NCI-H526 (cell line): ENCODE results near the gene OR8B3.
"Not testable (repeated sequence)": the region's sequence is repeated elsewhere in the genome, so short reads cannot be mapped to it uniquely, and the experiment has no call there.

ENCODE experiments used
- DNase-seq, 2 experiments: peaks; one replicate each; lab custom pipeline; 2025; lab: John Stamatoyannopoulos, UW

The OR8B3 gene, protein sequence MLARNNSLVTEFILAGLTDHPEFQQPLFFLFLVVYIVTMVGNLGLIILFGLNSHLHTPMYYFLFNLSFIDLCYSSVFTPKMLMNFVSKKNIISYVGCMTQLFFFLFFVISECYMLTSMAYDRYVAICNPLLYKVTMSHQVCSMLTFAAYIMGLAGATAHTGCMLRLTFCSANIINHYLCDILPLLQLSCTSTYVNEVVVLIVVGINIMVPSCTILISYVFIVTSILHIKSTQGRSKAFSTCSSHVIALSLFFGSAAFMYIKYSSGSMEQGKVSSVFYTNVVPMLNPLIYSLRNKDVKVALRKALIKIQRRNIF

DNA sequence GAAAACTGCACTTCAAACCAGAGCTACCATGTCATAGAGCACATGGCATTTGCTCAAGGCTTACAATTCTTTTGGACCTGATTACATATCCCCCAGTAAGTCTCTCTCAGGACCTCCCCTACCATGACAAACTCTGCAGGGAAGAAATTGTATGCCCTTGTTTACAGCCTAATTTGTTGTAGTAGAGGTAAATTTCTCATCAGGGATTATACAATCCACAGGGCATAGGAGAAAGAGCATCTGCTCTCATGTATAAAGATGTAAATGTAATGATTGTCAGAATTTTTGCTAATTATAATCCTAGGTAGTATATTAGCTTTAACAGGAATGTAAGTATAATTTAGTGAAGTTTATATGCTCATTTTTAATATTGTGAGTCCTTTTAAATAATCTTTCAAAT lies at the start of gene OR8B3:
TSS of gene OR8B3 (minus strand) at position 101 of the 400 bp plus-strand sequence. CDS start 1,673 bp downstream, outside the sequence.
- DNase-seq: no peak

DNA sequence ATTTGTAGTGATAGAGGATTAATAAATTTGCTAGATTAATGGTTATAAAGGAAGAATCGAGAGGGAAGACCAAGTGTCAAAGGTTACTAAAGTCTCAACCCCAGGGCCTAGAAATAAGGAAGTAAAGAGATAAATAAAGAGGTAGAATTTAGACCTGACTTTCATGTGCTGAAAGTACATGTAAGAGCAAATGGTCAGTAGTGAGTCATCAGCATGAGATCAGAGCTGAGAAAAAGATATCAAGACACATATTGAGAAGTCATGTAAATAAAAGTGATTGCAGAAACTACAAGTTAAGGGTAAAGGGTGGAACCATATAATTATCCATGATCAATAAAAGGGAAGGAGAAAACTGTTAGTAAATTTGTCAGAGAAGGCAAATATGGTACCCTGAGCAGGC lies 48.1 kb upstream of the OR8B3 start:
- DNase-seq: no peak

DNA sequence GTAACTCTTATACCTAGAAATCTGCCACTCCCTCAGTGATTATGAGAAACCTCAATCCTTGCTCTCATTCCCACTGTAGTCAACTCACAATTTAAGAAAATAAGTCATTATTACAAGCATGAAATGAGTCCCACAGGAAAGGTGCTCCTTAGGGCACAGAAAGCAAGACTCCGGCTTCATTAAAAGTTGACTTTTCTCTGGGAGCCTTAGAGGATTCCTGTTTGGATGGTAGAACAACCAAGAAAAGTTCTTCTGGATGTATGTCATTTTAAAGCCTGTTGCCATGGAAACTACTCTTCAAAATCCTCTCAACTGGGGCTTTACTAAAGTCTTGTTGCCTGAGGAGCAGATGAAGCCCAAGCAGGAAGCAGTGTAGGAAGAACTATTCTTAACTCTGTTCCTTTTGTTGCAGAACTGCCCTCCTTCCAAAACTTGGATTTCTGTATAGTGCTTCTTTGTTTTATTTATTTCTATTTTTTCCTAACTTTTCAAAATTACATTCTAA lies 46.9 kb upstream of the OR8B3 start, which contains the start of gene OR8B8:
TSS of gene OR8B8 (minus strand) at position 51 of the 505 bp plus-strand sequence. CDS start 4,611 bp downstream, outside the sequence.
- DNase-seq: no peak

DNA sequence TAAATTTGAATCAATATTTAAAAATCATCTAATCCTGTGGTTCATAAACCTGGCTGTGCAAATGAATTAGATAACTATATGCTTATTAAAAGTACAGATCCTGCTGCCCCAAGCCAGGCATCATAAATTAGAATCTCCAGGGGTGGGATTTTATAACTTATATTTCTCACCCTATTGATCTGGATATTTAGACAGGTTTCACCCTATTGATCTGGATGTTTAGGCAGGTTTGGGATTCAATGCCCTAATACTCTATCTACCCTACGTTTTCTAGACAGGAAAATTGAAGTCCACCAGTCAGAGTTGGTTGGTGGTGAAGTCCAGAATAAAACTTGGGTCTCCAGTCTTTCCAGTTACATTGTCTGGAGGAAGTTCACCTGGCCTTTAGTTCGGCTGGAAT lies 44.0 kb upstream of the OR8B3 start:
- no peak for DNase-seq

DNA sequence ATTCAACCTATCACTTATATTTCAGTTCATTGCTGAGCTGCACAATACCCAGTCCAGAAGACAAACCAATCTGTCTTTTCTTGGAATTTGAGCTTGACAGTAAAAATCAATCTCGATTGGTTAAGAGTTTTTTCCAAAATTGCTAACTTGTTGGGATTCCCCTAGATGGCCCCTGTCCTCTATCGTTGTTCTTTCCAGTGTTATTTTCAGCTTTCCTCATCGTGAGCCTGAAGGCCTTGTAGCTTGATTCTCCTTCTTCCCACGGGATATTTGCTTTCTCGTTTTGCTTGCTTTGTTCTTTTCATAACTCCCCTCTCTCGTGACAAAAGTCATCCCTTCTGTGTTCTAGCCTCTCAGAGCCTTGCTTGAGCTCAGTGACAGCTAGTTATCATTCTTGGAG lies 43.6 kb upstream of the OR8B3 start:
- DNase-seq: no peak

DNA sequence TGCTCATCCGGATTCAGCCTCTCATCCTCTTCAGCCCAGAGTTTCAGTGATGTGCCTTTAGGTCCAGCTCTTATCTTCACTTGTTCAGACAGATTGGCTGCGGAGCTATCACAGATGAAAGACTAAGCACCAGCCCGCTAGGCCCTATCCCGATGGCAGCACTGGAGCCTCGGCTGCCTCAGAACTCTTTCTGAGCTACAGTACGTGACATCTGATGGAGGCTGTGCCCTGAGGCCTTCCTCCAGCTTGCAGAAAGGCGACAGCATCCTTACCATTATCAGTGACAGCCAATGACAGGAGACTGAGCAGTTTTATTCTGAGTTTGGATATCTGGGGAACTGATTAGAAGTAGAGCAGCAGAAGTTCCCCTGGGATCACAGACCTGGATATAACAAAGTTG lies 42.7 kb upstream of the OR8B3 start:
- DNase-seq: no peak

DNA sequence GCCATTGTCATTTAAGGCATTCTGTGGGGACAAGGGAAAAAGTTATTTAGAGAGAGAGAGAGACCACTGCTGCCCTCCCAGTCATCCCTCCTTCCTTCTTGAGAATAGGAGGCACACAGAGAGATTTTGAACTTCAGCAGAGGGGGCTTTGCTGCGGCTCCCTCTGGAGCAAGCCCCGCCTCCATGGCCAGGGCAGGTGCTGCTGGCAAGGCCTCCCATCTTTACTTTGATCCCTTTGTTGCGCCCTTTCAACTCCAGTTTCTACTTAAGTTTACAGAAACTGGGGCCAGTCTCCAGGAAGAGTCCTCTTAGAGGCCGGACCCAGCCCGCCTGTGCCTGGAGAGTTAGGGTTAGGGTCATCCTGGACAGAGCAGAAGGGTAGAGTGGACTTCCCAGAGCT lies 42.3 kb upstream of the OR8B3 start:
- no peak for DNase-seq

DNA sequence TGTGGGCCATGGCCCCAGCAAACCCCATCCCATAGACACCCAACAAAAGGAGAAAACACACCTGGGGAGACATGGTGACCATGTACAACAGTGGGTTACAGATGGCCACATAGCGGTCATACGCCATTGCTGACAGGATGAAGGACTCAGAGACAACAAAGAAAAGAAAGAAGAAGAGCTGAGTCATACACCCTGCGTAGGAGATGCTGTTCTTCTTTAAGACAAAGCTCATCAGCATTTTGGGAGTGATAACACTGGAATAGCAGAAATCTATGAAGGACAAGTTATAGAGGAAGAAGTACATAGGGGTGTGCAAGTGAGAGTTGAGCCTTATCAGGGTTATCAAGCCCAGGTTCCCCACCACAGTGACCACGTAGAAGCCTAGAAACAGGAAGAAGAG lies 41.8 kb upstream of the OR8B3 start:
- DNase-seq: no peak

DNA sequence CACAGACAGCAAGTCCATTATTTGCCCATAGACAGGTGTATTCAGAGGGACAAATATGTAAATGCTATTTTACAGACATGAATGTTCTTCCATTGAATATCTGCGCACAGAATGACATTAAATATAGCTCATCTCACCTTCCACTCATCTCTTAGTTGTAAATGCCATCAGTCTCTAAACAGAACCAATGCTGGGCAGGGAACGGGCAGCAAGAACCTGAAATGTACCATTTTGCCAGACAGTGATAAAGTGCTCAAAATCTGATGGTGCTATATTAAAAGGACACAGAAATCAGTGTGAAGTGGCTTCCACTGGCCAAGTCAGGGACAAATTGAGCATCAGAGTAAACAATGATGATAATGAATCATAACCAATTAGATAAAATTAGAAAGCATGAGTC lies 35.9 kb upstream of the OR8B3 start:
- DNase-seq: no peak

DNA sequence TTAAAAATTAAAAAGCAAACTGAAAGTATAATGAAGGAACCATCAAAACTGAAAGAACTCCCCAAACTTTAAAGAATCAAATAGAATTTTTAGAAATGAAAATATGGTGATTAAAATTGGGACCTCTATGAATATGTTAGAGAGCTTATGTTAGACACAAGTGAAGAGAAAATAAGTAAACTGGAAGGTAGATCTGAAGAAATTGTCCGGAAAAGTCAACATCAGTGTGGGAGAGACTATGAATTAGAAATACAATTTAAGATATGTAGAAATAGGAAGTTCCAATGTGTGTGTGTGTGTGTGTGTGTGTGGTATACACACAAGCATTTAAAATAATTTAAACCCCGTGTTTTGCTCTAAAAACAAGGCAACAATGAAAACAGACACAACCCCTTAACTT lies 30.8 kb upstream of the OR8B3 start:
- no peak for DNase-seq

DNA sequence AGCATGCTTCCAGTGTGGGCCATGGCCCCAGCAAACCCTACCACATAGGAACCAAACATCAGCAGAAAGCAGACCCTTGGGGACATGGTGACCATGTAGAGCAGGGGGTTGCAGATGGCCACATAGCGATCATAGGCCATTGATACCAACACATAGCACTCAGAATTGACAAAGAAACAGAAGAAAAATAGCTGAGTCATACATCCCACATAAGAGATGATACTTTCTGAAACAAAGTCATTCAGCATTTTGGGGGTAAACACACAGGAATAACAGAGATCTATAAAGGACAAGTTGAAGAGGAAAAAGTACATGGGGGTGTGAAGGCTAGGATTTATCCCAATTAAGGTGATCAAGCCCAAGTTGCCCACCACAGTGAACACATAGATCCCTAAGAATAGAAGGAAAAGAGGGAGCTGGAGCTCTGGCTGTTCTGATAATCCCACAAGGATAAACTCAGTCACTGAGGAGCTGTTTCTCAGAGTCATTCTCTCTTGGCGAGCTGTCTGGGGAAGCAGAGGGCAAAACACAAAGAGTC lies 25.6 kb upstream of the OR8B3 start, which contains the start of gene OR8B4:
TSS of gene OR8B4 (minus strand) at position 488 of the 538 bp plus-strand sequence. CDS start at position 488, 0 bp downstream.
- DNase-seq: no peak

DNA sequence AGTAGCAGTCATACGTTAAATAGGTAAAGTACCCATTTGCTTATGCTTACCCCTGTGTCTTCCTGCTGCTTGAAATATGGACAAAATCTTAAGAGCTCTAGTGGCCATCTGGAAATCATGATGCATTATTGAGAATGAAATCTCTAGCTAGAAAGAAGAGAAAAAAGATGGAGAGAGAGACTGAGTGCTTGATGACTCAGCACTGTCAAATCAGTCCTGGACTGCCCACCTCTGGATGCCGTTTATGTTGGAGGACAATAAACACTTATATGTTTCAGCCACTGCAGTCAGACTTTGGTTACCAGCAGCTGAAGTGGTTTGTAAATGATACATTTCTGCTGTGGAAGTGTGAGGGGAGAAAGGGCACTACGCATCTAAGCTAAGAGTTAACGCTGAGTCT lies 22.2 kb upstream of the OR8B3 start:
- no peak for DNase-seq

DNA sequence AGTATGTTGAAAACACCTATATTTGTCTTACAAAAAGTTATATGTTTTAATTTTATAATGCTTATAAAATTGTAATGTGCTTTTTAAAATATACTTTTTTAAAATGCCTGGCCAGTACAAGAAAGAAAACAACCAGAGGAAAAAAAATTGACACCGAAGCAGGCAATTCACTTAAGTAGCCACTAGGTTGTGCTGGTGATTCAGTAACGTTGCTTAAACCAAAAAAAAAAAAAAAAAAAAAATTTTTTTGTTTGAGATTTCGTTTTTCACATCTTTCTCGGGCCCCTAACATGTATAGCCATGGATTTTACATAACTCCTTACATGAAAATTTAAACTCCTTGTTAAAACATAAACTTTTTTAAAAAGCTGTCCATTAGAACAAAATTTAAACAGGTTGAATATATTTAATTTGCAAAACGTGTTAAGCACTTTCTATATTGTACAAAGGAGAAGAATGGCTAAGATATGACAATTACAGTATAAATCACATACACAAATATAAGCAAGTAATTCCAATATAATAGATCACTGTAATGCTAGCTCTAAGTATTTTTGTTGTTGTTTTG lies 16.6 kb upstream of the OR8B3 start:
- peak; percentile 35 to 71 for DNase-seq

DNA sequence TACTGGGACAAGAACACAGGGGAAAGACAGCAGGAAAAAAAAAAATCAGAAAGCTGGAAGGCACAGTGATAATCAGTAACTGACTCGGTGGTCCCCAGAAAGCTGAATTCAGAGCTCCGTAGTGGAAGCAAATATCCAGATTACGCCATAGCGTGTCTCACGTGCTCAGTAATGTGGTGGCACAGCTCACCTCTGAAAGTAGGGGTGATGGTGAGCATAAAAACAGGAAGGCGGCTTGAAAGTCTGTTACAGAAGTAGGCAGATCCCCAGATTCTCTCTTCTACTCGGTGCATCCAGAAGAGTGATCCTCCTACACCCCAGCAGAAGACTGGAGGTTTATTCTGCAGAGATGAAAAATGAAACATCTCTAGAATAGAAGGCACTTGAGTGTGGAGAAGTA lies 11.1 kb upstream of the OR8B3 start:
- no peak for DNase-seq

DNA sequence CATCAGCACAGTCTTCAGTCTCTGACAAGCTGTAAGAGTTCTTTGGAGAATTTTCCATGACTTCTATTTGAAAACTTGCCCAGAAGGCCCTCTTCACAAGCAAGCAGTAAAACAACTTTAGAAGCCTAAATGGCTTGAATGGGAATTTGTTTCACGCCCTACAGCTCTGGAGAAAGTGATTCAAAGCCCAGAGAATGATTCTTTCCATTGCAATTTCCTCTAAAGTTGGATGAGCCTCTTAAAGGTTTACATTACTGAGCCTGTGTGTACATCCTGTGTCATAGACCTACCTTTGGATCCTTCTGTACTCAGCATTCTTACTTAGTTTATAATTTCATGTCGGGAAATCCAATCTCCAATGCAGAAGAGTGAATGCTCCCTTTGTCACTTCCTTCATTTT lies 6.8 kb upstream of the OR8B3 start:
- DNase-seq: no peak

DNA sequence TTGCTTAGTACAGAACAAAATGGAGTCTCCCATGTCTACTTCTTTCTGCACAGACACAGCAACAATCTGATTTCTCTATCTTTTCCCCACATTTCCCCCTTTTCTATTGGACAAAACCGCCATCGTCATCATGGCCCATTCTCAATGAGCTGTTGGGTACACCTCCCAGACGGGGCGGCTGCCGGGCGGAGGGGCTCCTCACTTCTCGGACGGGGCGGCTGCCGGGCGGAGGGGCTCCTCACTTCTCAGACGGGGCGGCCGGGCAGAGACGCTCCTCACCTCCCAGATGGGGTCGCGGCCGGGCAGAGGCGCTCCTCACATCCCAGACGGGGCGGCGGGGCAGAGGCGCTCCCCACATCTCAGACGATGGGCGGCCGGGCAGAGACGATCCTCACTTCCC lies 4.4 kb upstream of the OR8B3 start:
- DNase-seq: not testable (repeated sequence)

DNA sequence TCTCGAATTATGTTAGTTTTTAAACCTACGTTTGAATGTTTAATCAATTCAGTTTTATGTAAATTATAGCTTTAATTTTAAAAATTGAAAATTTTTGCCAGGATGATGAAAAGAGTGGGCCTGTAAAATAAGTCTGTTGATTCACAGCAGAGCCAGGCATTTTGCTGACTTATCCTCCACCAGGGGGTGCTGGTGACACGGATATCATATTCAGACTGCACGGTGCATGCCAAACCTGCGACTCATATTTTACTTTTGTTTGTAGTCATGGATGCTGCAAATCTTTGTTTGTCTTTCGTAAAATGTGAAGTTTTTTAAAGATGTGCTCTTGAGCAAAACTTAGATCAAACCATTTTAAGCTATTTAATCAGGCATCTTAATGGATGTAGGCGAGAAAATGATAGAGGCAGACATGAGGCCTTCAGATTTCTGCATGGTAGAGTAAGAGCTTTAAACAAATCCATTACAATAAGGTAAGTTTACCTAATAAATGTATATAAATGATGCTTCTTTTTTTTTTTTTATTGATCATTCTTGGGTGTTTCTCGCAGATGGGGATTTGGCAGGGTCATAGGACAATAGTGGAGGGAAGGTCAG lies 3.6 kb upstream of the OR8B3 start:
- peak; percentile 65 to 94 for DNase-seq

DNA sequence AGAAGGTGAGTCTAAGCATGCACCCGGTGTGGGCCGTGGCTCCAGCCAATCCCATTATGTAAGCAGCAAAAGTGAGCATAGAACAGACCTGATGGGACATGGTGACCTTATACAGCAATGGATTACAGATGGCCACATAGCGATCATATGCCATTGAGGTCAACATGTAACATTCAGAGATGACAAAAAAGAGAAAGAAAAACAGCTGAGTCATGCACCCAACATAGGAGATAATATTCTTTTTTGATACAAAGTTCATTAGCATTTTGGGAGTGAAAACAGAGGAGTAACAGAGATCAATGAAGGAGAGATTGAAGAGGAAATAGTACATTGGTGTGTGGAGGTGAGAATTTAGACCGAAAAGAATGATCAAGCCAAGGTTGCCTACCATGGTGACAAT lies 2.0 kb downstream of the OR8B3 start:
- not testable (repeated sequence) for DNase-seq

DNA sequence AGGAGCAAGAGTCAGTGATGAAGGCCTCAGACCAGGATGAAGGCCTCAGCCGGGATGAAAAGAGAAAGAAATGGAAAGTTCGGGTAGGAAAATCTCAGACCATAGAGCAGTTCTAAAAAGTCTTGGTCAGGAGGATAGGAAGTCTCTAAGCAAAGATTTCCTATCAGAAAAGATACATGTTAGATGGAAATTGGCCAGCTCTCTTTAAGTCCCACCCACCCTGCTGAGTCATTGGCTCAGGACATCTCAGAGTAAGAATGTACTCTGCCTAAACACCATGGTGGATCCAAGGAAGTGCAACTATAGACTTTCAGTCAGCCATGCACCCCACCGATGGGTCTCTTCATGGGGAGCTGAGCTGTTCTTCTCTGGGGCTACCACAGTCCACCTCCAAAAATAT lies 4.4 kb downstream of the OR8B3 start:
- DNase-seq: peak in 1 of 2 experiments; percentile 13

DNA sequence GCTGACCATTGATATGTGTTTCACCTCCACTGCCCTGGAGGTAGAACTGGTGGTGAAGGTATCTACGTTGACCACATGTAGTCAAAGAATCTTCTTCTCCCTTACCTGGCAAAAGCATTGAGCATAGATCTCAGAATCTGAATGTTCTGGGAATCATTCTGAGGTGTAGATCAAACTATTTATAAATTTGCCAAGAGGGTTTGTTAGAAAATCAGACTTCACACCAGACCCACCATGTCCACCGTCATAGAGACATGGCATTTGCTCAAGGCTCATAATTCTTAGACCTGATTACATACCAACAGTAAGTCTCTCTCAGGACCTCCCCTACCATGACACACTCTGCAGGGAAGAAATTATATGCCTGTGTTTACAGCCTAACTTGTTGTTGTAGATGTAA lies 14.4 kb downstream of the OR8B3 start, which contains the start of gene OR8B2:
TSS of gene OR8B2 (minus strand) at position 101 of the 400 bp plus-strand sequence. CDS start 1,156 bp downstream, outside the sequence.
- no peak for DNase-seq

DNA sequence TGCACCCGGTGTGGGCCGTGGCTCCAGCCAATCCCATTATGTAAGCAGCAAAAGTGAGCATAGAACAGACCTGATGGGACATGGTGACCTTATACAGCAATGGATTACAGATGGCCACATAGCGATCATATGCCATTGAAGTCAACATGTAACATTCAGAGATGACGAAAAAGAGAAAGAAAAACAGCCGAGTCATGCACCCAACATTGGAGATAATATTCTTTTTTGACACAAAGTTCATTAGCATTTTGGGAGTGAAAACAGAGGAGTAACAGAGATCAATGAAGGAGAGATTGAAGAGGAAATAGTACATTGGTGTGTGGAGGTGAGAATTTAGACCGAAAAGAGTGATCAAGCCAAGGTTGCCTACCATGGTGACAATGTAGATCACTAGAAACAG lies 16.0 kb downstream of the OR8B3 start:
- not testable (repeated sequence) for DNase-seq

DNA sequence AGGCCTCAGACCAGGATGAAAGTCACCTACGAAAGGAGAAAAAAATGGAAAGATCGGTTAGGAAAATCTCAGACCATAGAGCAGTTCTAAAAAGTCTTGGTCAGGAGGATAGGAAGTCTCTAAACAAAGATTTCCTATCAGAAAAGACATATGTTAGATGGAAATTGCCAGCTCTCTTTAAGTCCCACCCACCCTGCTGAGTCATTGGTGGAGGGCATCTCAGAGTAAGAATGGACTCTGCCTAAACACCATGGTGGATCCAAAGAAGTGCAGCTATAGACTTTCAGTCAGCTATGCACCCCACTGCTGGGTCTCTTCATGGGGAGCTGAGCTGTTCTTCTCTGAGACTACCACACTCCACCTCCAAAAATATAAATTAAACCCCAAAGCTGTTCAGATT lies 18.2 kb downstream of the OR8B3 start:
- no peak for DNase-seq

DNA sequence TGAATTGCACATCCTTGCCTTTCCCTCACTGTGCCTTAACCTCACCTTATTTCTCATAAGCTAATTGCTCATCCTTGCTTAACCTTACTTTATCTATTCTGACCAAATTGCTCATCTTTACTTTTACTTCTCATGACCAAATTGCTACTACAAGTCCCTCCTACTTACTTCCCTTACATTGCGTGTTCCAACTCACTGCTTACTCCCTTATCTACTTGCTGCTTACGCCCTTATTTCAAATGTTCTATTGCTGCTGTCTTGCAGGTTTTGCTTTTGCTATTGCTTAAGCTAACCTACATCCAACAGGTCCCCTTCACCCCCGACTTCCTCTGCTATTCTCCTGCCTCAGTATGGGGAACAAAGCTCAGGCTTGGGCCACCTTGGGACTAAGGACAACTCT lies 22.5 kb downstream of the OR8B3 start:
- no peak for DNase-seq
